ENCODE results near the gene XRCC5. TPM values are rescaled to one million over a fixed set of nuclear protein-coding genes. Genes with fewer than 3 reads are reported as not detected.

XRCC5 gene
- total RNA-seq, 3 donors from 2014 or later = 169 to 207 (median 175) TPM

DNA sequence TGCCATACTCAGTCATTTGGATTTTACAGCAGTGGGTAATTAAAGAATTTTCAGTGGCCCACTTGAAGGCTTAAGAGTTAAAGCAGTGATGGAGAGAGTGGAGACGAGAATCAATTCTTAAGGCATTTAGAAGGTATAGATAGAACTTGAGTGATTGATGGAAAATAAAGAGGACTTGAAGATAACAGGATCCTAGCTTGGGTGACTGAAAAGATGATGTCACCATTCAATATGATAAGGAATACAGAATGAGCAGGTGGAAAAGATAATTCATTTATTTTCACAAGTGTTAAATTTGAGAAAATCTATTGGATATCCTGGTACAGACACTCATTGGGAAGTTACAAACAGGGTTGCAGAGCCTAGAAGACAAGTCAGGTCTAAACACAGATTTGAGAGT, 35.2 kb downstream of the XRCC5 start:
- ATAC-seq = no peak
- Histone ChIP-seq H3K9me3 (no peaks in the 10 kb centered on the region), H3K36me3 (ENCODE audit: low read depth) (peaks cover 24% of the 10 kb centered on the region), H3K4me3 (no peak overlapping the region), H3K4me1 (ENCODE audit: low read depth) (no peaks in the 10 kb centered on the region)
- TF ChIP-seq, protein P1, sequence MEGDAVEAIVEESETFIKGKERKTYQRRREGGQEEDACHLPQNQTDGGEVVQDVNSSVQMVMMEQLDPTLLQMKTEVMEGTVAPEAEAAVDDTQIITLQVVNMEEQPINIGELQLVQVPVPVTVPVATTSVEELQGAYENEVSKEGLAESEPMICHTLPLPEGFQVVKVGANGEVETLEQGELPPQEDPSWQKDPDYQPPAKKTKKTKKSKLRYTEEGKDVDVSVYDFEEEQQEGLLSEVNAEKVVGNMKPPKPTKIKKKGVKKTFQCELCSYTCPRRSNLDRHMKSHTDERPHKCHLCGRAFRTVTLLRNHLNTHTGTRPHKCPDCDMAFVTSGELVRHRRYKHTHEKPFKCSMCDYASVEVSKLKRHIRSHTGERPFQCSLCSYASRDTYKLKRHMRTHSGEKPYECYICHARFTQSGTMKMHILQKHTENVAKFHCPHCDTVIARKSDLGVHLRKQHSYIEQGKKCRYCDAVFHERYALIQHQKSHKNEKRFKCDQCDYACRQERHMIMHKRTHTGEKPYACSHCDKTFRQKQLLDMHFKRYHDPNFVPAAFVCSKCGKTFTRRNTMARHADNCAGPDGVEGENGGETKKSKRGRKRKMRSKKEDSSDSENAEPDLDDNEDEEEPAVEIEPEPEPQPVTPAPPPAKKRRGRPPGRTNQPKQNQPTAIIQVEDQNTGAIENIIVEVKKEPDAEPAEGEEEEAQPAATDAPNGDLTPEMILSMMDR (IDR thresholded peaks at IDR 0.05) = no peak
- intact Hi-C loops (cut with DNase I, micrococcal nuclease) = no loop called here
- DNase-seq = no peak

DNA sequence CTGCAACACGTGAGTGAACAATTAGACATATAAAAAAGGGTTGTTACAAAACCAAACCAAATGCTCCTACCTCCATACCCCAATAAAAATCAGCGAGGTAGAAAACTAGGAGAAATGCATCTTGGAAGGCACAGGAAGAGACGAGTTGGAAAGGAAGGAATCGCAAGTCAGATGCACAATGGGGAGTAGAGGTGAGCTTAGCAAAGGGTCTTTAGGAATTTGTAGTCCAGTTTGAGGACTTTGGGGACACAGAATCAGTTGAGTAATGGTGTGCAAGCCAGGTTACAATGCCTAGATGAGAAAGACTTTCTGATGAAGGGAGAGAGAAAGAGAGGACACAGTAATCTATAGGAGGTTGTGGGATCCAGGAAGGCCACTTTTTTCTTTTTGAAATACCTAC, 35.7 kb downstream of the XRCC5 start:
- intact Hi-C loops (cut with DNase I, micrococcal nuclease) = no loop called here
- Histone ChIP-seq H3K4me3 (no peak overlapping the region), H3K4me1 (ENCODE audit: low read depth) (no peaks in the 10 kb centered on the region), H3K9me3 (no peaks in the 10 kb centered on the region), H3K36me3 (ENCODE audit: low read depth) (peaks cover 23% of the 10 kb centered on the region)
- no peak for DNase-seq
- TF ChIP-seq, protein P1 (IDR thresholded peaks at IDR 0.05) = no peak
- ATAC-seq = no peak

DNA sequence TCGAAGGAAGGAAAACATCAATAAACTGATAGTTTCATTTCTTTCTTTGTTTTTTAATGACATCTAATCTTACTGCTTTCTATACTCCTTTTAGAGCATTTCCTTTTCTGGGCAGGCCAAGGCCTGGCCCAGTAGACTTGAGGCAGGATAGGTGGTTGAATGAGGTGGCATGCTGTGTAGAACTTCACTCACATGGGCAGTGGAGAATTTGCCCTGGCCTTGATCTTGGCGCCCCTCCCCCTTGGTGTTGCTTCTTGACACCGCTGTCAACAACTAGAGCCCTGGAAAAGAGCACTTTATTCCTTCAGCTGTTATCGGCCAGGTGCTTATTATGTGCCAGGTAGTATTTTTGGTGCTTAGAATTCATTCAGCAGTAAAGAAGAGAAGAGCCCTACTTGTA, 37.4 kb downstream of the XRCC5 start:
- TF ChIP-seq, protein P1 (IDR thresholded peaks at IDR 0.05) = no peak
- intact Hi-C loops (cut with DNase I, micrococcal nuclease) = no loop called here
- H3K9me3 ChIP-seq = no peaks in the 10 kb centered on the region
- no peak overlapping the region for H3K4me3 ChIP-seq
- peaks cover 28% of the 10 kb centered on the region for H3K36me3 ChIP-seq (ENCODE audit: low read depth)
- H3K4me1 ChIP-seq (ENCODE audit: low read depth) = no peaks in the 10 kb centered on the region
- DNase-seq = no peak
- no peak for ATAC-seq

DNA sequence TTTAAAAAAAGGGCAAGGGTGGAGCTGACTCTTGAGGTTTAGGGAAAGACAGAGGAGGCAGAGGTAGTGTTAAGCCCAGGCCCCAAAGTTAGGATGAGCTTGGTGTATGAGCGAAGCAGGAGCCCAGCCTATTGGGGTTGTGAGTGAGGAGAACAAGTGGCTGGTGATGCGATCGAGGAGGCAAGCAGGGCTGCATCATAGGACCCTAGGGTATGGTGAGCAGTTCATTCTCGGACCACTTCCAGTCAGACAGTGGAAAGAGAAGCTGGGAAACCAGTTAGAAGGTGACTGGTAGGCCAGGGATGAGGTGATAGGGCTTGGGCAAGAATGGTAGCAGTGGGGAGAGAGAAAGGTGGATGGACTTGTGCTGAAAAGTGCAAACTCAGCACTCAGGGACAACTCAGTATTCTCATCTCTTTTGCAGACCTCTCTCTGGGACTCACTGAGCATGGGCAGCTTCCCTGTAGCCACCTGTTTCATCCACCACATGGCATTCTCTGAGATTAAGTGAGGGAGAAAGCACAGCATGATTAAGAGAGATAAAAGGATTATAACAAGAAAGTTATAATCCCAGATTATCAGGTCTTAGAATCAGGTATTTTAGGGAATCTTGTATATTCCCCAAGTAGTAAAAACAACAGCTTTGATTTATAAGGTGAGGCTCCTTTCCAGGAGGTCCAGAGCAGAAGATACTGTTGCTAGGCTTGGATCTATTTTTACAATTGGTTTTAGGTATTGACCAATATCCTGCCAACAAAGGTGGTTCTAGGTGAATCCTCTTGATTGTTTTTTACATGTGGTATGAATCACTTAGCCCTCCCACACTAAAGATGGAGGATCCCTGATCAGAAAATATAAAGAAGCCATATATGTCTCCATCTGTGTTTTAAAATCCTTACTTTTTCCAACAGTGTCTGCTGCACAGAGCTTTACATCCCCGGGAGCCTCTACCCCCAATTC, 38.3 kb downstream of the XRCC5 start:
- H3K9me3 ChIP-seq = no peaks in the 10 kb centered on the region
- TF ChIP-seq, protein P1 (IDR thresholded peaks at IDR 0.05) = no peak
- peaks cover 28% of the 10 kb centered on the region for H3K36me3 ChIP-seq (ENCODE audit: low read depth)
- DNase-seq (no peak), ATAC-seq (no peak)
- no peak overlapping the region for H3K4me3 ChIP-seq
- no peaks in the 10 kb centered on the region for H3K4me1 ChIP-seq (ENCODE audit: low read depth)
- intact Hi-C loops (cut with DNase I, micrococcal nuclease) = no loop called here

DNA sequence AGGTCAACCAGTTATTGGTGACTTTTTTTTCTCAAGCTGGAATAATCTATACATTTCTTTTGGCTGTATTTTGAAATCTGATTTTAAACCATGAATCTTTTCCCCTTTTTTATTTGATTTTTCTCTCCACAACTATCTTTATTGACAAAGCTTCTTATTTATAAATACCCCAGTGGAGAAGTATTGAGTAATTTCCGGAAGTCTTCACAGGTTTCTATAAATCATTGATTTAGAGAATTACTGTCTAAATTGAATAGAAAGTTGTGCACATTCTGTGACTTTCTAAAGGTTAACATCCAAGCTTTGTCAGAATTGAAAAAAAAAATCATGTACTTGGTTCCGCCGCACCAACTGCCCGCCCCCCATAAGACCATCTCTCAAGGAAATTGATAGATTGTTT, 39.8 kb downstream of the XRCC5 start:
- Histone ChIP-seq H3K36me3 (ENCODE audit: low read depth) (peaks cover 26% of the 10 kb centered on the region), H3K4me1 (ENCODE audit: low read depth) (no peaks in the 10 kb centered on the region), H3K9me3 (no peaks in the 10 kb centered on the region), H3K4me3 (no peak overlapping the region)
- TF ChIP-seq, protein P1 (IDR thresholded peaks at IDR 0.05) = no peak
- DNase-seq (no peak), ATAC-seq (no peak)
- intact Hi-C loops (cut with DNase I, micrococcal nuclease) = no loop called here

Data from mucosa of descending colon (tissue), 3 donors.